Measurements from ENCODE around the gene VRK1.

Gene VRK1

GRCh38 chr14:96821501-96821900, 24.3 kb downstream of the VRK1 start:
- no peak for DNase-seq
- TF ChIP-seq GATA1 (IDR thresholded peaks at IDR 0.05; ENCODE audit: low read depth, low read length) (no peak), POLR2A (IDR thresholded peaks at IDR 0.05; ENCODE audit: low read length) (no peak)

- TF ChIP-seq GATA1 (IDR thresholded peaks at IDR 0.05; ENCODE audit: low read depth, low read length) (no peak), POLR2A (IDR thresholded peaks at IDR 0.05; ENCODE audit: low read length) (no peak)
- no peak for DNase-seq
Measured at GRCh38 chr14:96823652-96824051, 26.5 kb downstream of the VRK1 start.

DNA sequence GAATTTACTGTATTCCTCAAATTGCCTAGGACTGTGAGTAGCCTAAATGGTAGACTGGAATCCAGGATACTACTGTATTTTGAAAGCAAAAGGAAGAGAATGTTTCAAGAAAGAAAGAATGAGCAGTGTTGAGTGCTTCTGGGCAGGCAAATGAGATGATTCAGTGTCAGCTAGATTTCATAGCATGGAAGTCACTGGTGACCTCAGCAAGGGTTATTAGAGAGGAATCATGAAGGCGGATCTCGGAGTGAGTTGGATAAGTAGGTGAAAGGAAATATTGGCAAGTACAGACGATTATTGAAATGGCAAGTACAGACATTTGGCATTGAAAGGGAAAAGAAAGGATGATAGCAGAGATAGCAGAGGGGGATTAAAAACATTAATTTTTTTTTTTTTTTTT, 27.1 kb downstream of the VRK1 start:
- DNase-seq, result no peak
- no peak for TF ChIP-seq POLR2A (IDR thresholded peaks at IDR 0.05; ENCODE audit: low read length)
- no peak for TF ChIP-seq GATA1 (IDR thresholded peaks at IDR 0.05; ENCODE audit: low read depth, low read length)

DNA sequence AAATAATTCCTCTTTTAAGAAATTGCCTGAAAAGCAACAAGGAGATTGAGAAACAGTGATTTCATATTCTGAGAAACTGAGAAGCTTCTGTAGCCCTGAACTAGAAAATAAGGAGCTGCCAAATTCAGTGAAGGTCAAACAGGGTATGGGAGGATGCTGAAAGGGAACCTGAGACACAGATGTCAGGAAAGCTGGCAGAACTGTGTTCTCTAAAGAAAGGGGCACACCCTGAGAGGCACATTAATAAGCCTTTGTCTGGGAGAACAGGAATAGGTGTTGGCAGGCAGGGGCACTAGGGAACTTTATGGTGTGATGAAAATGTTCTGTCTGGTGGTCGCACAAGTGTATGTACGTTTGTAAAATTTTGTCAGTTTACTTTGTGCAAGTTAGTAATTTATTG, 29.6 kb downstream of the VRK1 start:
- DNase-seq, result no peak
- TF ChIP-seq POLR2A (IDR thresholded peaks at IDR 0.05; ENCODE audit: low read length), result no peak
- no peak for TF ChIP-seq GATA1 (IDR thresholded peaks at IDR 0.05; ENCODE audit: low read depth, low read length)

GRCh38 chr14:96827290-96827689, 30.1 kb downstream of the VRK1 start:
- no peak for DNase-seq
- TF ChIP-seq POLR2A (IDR thresholded peaks at IDR 0.05; ENCODE audit: low read length) (no peak), GATA1 (IDR thresholded peaks at IDR 0.05; ENCODE audit: low read depth, low read length) (no peak)

DNA sequence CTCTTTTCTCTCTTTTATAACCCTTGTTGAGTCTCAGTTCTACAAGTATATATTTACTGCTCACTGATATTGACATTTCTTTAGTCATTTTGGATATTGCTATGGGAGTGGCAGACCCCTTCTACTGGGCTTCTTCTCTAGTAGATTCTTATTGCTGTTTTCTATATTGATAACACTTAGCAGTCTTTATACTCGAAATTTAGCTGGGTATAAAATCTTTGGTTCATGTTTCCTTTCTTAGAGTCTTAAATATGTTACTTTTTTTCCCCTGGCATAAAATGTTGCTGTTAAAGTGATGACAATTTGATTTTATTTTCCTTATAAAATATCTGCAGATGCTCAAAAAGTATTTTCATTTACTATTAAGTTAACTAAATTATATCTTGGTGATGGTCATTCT, 32.6 kb downstream of the VRK1 start:
- TF ChIP-seq POLR2A (IDR thresholded peaks at IDR 0.05; ENCODE audit: low read length) (no peak), GATA1 (IDR thresholded peaks at IDR 0.05; ENCODE audit: low read depth, low read length) (no peak)
- DNase-seq, result no peak

- TF ChIP-seq POLR2A (IDR thresholded peaks at IDR 0.05; ENCODE audit: low read length) (no peak), GATA1 (IDR thresholded peaks at IDR 0.05; ENCODE audit: low read depth, low read length) (no peak)
- DNase-seq, result peak in 1 of 2 experiments; percentile 22
Measured at GRCh38 chr14:96830946-96831345, 33.8 kb downstream of the VRK1 start.

DNA sequence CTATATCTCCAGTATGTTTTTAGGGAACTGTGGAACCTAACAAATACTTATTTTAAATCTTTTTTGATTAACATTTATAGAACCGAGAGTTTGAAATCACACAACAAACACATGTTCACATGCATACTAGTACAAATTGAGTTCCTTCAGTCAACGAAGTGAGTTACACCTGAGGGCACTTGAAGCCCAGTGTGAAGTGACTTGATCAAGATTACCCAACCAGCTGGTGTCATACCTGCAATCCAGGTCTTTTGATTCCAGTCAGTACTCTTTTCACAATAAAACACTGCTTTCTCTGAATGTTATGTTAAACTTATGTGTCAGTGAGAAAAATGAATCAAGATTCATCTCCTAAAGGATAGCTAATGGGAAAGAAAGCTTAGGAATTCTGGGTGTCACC, 35.2 kb downstream of the VRK1 start:
- TF ChIP-seq POLR2A (IDR thresholded peaks at IDR 0.05; ENCODE audit: low read length) (no peak), GATA1 (IDR thresholded peaks at IDR 0.05; ENCODE audit: low read depth, low read length) (no peak)
- DNase-seq, result no peak

DNA sequence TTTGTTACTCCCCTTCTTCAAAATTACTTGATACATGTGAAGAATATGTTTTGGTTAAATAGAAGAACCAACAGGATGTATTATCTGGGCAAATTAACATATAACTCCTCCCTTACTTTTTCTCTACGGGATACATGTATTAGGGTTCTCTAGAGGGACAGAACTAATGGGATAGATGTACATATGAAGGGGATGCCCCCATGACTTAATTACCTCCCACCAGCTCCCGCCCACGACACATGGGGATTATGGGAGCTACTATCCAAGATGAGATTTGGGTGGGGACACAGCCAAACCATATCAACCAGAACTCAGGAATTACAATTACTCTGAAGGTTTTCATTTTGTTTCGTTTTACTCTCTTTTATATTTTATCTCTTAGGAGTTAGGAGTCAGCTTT, 41.3 kb downstream of the VRK1 start:
- no peak for DNase-seq
- no peak for TF ChIP-seq GATA1 (IDR thresholded peaks at IDR 0.05; ENCODE audit: low read depth, low read length)
- no peak for TF ChIP-seq POLR2A (IDR thresholded peaks at IDR 0.05; ENCODE audit: low read length)

DNA sequence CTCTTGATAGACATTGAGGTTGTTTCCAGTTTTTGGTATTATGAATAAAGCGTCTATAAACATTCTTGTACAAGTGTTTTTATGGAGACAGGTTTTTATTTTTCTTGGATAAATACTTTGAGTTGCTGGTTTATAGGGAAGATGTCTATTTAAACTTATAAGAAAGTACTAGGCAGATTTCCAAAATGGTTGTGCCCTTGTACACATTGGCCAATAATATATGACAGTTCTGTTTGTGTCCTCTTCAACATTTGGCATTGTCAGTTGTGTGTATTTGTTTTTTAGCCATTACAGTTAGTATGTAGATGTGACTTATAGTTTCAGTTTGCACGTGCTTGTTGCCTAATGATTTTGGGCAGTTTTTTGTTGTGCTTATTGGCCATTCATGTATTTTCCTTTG, 42.1 kb downstream of the VRK1 start:
- DNase-seq, result no peak
- TF ChIP-seq GATA1 (IDR thresholded peaks at IDR 0.05; ENCODE audit: low read depth, low read length) (no peak), POLR2A (IDR thresholded peaks at IDR 0.05; ENCODE audit: low read length) (no peak)

DNA sequence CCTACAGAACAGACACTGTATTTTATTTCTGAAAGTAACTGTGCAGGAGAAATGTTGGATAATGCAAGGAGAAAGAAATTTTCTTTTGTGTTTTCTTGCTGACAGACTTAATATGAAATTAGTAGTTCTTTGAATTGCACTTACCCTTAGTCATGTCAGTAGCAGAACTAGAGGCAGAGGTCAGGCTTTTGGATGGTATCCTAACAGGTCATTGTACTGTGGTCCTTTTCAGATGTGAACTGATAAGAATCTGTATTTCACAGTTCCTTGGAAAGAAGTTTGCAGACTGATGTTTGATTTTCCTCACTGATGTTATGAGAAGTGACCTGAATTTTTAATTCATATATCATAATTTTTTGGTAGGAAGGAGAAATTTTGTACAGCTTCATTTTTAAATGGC, 46.0 kb downstream of the VRK1 start:
- TF ChIP-seq POLR2A (IDR thresholded peaks at IDR 0.05; ENCODE audit: low read length) (no peak), GATA1 (IDR thresholded peaks at IDR 0.05; ENCODE audit: low read depth, low read length) (no peak)
- no peak for DNase-seq

DNA sequence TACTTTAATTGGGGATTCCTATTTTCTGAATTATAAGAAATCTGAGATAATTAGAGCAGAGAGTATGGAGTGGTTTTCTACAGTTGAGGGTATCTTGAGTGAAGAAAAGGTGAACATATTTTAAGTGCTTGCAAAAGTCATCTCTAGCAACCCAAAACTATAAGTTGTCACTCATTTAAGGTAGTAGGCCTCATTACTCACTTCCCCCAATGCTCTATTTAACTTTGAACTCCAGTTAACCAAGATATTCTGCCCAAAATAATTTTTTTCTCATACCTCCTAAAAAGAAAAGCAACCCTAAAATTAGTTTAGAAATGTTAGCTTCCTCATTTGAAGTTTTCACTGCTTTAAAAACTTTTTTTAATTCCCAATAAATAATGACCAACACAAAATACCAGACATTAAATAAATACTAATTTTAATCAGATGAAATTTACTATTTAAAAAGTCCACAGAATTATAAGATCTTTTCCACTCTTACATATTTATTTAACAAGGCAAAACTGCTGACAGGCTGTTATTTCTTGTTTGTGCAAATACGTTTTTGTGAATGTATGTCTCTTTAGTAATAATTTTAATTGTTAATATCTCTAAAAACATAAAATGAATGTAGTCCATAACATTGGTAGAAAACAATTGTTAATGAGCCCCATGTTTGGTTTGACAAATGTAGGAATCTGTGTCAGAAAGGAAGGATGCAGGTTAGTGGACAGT, 47.8 kb downstream of the VRK1 start:
- DNase-seq, result no peak
- TF ChIP-seq GATA1 (IDR thresholded peaks at IDR 0.05; ENCODE audit: low read depth, low read length) (no peak), POLR2A (IDR thresholded peaks at IDR 0.05; ENCODE audit: low read length) (no peak)

GRCh38 chr14:96847451-96847850, 50.3 kb downstream of the VRK1 start:
- DNase-seq, result peak in 1 of 2 experiments; percentile 9
- TF ChIP-seq POLR2A (IDR thresholded peaks at IDR 0.05; ENCODE audit: low read length) (no peak), GATA1 (IDR thresholded peaks at IDR 0.05; ENCODE audit: low read depth, low read length) (no peak)

DNA sequence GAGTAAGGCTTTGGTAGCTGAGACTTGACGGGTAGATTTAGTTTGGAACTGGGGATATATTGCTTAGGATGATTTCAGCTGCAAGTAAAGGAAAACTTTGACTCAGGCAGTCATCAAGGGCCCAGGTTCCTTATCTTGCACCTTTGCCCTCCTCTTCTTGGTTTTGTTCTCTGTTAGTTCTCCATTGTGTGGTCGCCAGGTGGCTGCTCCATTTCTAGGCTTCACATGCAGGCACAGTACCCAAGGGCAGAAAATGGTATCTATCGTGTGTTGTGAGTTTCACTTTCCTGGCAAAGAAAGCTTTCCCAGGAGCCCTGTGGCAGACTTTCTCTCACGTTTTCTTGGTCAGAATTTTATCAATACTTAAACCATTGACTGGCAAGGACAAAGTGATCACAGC, 50.8 kb downstream of the VRK1 start:
- TF ChIP-seq GATA1 (IDR thresholded peaks at IDR 0.05; ENCODE audit: low read depth, low read length), result no peak
- TF ChIP-seq POLR2A (IDR thresholded peaks at IDR 0.05; ENCODE audit: low read length), result no peak
- DNase-seq, result no peak

DNA sequence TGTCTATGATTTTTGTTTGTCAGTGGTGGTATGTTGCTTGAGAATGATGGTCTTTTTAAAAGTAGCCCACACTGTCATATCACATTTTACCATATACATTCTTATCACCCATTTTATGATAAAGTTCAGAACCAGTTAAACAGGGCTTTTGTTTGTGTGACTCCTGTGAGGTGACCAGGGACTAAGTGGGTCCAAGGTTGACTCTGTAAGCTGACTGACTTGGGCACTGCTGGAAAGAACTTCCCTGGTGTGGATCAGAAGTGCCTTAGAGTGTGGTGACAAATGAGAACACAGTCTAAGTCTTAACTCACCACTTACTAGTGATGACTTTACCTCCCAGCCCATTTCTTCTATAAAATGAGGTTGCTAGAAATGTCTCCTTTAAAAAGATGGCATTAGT, 52.6 kb downstream of the VRK1 start:
- DNase-seq, result no peak
- TF ChIP-seq GATA1 (IDR thresholded peaks at IDR 0.05; ENCODE audit: low read depth, low read length) (no peak), POLR2A (IDR thresholded peaks at IDR 0.05; ENCODE audit: low read length) (no peak)

Data from erythroblast (primary cell).